ENCODE measurements around the gene FAM135A. TPM values are rescaled to one million over a fixed set of nuclear protein-coding genes. Genes with fewer than 3 reads are reported as not detected.

FAM135A gene
- total and polyA plus RNA-seq, 10 of the 15 experiments (the other 5 are each of a cell fraction or from before 2014, with no cell fraction given), result 3.9 to 24.5 (median 13.7) TPM

GRCh38 chr6:70506321-70506720 lies 93.0 kb downstream of the FAM135A start:
- H3K79me2 ChIP-seq (ENCODE audit: control insufficient read depth, insufficient read depth, low read length), result no peaks in the 10 kb centered on the region
- H3K4me3 ChIP-seq, result no peak overlapping the region
- H3K27me3 ChIP-seq (replicated peaks in 1 of 2; ENCODE audit: control insufficient read depth in 2 of 2, insufficient read depth in 2 of 2, low read length in 1 of 2), result no peaks in the 10 kb centered on the region
- in situ Hi-C loops (cut with MboI), result loop anchor here (25.0 kb wide), 1 partner anchor 381 kb away; no protein-coding TSS in a partner anchor
- ATAC-seq, result no peak
- no peak for FAIRE-seq
- no peak overlapping the region for H2AFZ ChIP-seq (ENCODE audit: control insufficient read depth, low read depth, low read length)
- H3K9ac ChIP-seq (ENCODE audit: control insufficient read depth, insufficient read depth, low read length), result no peak overlapping the region
- no peak overlapping the region for H3K4me2 ChIP-seq (ENCODE audit: control insufficient read depth, insufficient read depth)
- H3K9me3 ChIP-seq (replicated peaks; ENCODE audit: control insufficient read depth, insufficient read depth, low read length), result peaks cover 10% of the 10 kb centered on the region
- BruUV-seq (replicated peaks), result no TSS peak
- TF ChIP-seq ZBTB40 (IDR thresholded peaks at IDR 0.05; ENCODE audit: borderline replicate concordance), result peak; percentile 75
- no peak for TF ChIP-seq MTA2 (IDR thresholded peaks at IDR 0.05; ENCODE audit: low read depth)
- no peak overlapping the region for H3K27ac ChIP-seq (ENCODE audit: control insufficient read depth, insufficient read depth)
- H4K20me1 ChIP-seq (ENCODE audit: control insufficient read depth, insufficient read depth), result no peaks in the 10 kb centered on the region
- no peaks in the 10 kb centered on the region for H3K4me1 ChIP-seq (ENCODE audit: control insufficient read depth, insufficient read depth, low read length)
- no peak for DNase-seq (ENCODE audit: low read depth, low spot score)
- ChIA-PET SMC1A (ENCODE audit: uncharacterized antibody, unreplicated experiment) (interaction anchor here (0.6 to 1.1 kb wide), 3 partner anchors 14 to 66 kb away, joined by 3 read pairs; no protein-coding TSS in a partner anchor), RAD21 (ENCODE audit: unreplicated experiment) (interaction anchor here (1.2 kb wide), 1 partner anchor 14 kb away, joined by 3 read pairs; no protein-coding TSS in a partner anchor), POLR2A (no interaction called here), CTCF (no interaction called here)
- 93% methylated on average over 2 of the region's 2 CpGs for WGBS (ENCODE audit: insufficient coverage, insufficient replicate concordance, low lambda C conversion rate, missing lambda C conversion rate)
- intact Hi-C loops (cut with micrococcal nuclease; ENCODE audit: unreplicated experiment), result no loop called here
- peaks cover 0 to 16% of the 10 kb centered on the region in 2 experiments; a peak in 3 of 4 replicates for H3K36me3 ChIP-seq (ENCODE audit: control insufficient read depth in 2 of 2, insufficient read depth in 2 of 2, low read length in 1 of 2)

Data from GM12878 (cell line).